ENCODE data around the gene EFCAB3. TPM values are rescaled to one million over a fixed set of nuclear protein-coding genes. Genes with fewer than 3 reads are reported as not detected.
"Not testable (repeated sequence)": the region's sequence is repeated elsewhere in the genome, so short reads cannot be mapped to it uniquely, and the experiment has no call there.

The EFCAB3 gene
- total RNA-seq, 1 donor from 2014 or later: not detected

- not testable (repeated sequence) for H3K27ac ChIP-seq (ENCODE audit: low read depth, low read length); H3K79me2 ChIP-seq (ENCODE audit: insufficient read depth, low read length); H3K27me3 ChIP-seq (ENCODE audit: insufficient read depth, low read length); H3K4me1 ChIP-seq (ENCODE audit: insufficient read depth, low read length); H3K4me3 ChIP-seq (ENCODE audit: insufficient read depth, low read depth, low read length); DNase-seq (ENCODE audit: low read depth); H3K36me3 ChIP-seq (ENCODE audit: insufficient read depth, low read length); H3K27me3 Mint-ChIP-seq (ENCODE audit: low read depth, unreplicated experiment); H3K27ac Mint-ChIP-seq (ENCODE audit: unreplicated experiment); H3K4me3 Mint-ChIP-seq (ENCODE audit: unreplicated experiment); H3K4me1 Mint-ChIP-seq (ENCODE audit: low read depth, unreplicated experiment); H4K20me1 ChIP-seq (ENCODE audit: insufficient read depth, low read length); H3K9me3 Mint-ChIP-seq (ENCODE audit: unreplicated experiment); H3K36me3 Mint-ChIP-seq (ENCODE audit: low read depth, unreplicated experiment); H3K9me3 ChIP-seq (ENCODE audit: insufficient read depth, low read depth, low read length); H2AFZ ChIP-seq (ENCODE audit: low read depth, low read length); H3K4me2 ChIP-seq (ENCODE audit: low read length); H3K9ac ChIP-seq (ENCODE audit: low read length)
- peak; percentile 5 for FAIRE-seq
These were observed 54.9 kb downstream of the EFCAB3 start for GRCh38 chr17:62435251-62435650.

- H3K36me3 Mint-ChIP-seq (ENCODE audit: low read depth, unreplicated experiment): not testable (repeated sequence)
These were observed 60.8 kb downstream of the EFCAB3 start for GRCh38 chr17:62441181-62441580.

GRCh38 chr17:62444063-62444462, 63.7 kb downstream of the EFCAB3 start:
- H3K27ac ChIP-seq (ENCODE audit: low read depth, low read length): no peak overlapping the region
- no peak overlapping the region for H3K27ac Mint-ChIP-seq (ENCODE audit: unreplicated experiment)
- no peak overlapping the region for H3K4me2 ChIP-seq (ENCODE audit: low read length)
- no peak for FAIRE-seq
- H3K79me2 ChIP-seq (ENCODE audit: insufficient read depth, low read length): no peaks in the 10 kb centered on the region
- no peak overlapping the region for H3K4me3 ChIP-seq (ENCODE audit: insufficient read depth, low read depth, low read length)
- H3K9ac ChIP-seq (ENCODE audit: low read length): no peak overlapping the region
- no peaks in the 10 kb centered on the region for H3K27me3 Mint-ChIP-seq (ENCODE audit: low read depth, unreplicated experiment)
- DNase-seq (ENCODE audit: low read depth): no peak
- H3K4me1 ChIP-seq (ENCODE audit: insufficient read depth, low read length): no peaks in the 10 kb centered on the region
- peaks cover 19% of the 10 kb centered on the region for H3K36me3 ChIP-seq (ENCODE audit: insufficient read depth, low read length)
- peaks cover 10% of the 10 kb centered on the region for H3K36me3 Mint-ChIP-seq (ENCODE audit: low read depth, unreplicated experiment)
- TF ChIP-seq CTCF (IDR thresholded peaks at IDR 0.05; ENCODE audit: insufficient read depth, low read depth, low read length) (no peak), EZH2 (IDR thresholded peaks at IDR 0.05; ENCODE audit: insufficient read depth, low read length) (no peak)
- no peaks in the 10 kb centered on the region for H3K27me3 ChIP-seq (ENCODE audit: insufficient read depth, low read length)
- H4K20me1 ChIP-seq (ENCODE audit: insufficient read depth, low read length): no peaks in the 10 kb centered on the region
- no peak overlapping the region for H3K4me3 Mint-ChIP-seq (ENCODE audit: unreplicated experiment)
- no peak overlapping the region for H2AFZ ChIP-seq (ENCODE audit: low read depth, low read length)
- no peaks in the 10 kb centered on the region for H3K4me1 Mint-ChIP-seq (ENCODE audit: low read depth, unreplicated experiment)
- no peaks in the 10 kb centered on the region for H3K9me3 ChIP-seq (ENCODE audit: insufficient read depth, low read depth, low read length)
- H3K9me3 Mint-ChIP-seq (ENCODE audit: unreplicated experiment): no peaks in the 10 kb centered on the region

More at GRCh38 chr17:62441181-62441580, 60.8 kb downstream of the EFCAB3 start:
- H3K9ac ChIP-seq (ENCODE audit: low read length); H3K79me2 ChIP-seq (ENCODE audit: insufficient read depth, low read length); H3K27me3 ChIP-seq (ENCODE audit: insufficient read depth, low read length); H3K9me3 Mint-ChIP-seq (ENCODE audit: unreplicated experiment); H3K27ac Mint-ChIP-seq (ENCODE audit: unreplicated experiment); H3K4me1 ChIP-seq (ENCODE audit: insufficient read depth, low read length); DNase-seq (ENCODE audit: low read depth); H3K4me1 Mint-ChIP-seq (ENCODE audit: low read depth, unreplicated experiment); H3K4me3 ChIP-seq (ENCODE audit: insufficient read depth, low read depth, low read length); H3K4me2 ChIP-seq (ENCODE audit: low read length); H4K20me1 ChIP-seq (ENCODE audit: insufficient read depth, low read length); H3K27ac ChIP-seq (ENCODE audit: low read depth, low read length); H3K9me3 ChIP-seq (ENCODE audit: insufficient read depth, low read depth, low read length); FAIRE-seq; H3K27me3 Mint-ChIP-seq (ENCODE audit: low read depth, unreplicated experiment); H3K4me3 Mint-ChIP-seq (ENCODE audit: unreplicated experiment); H2AFZ ChIP-seq (ENCODE audit: low read depth, low read length): not testable (repeated sequence)
- H3K36me3 ChIP-seq (ENCODE audit: insufficient read depth, low read length): peaks cover 14% of the 10 kb centered on the region

GRCh38 chr17:62445791-62446190, 65.4 kb downstream of the EFCAB3 start:
- H3K36me3 ChIP-seq (ENCODE audit: insufficient read depth, low read length): peaks cover 18% of the 10 kb centered on the region
- not testable (repeated sequence) for H3K27me3 ChIP-seq (ENCODE audit: insufficient read depth, low read length); H3K4me1 ChIP-seq (ENCODE audit: insufficient read depth, low read length); H3K4me3 Mint-ChIP-seq (ENCODE audit: unreplicated experiment); H3K4me3 ChIP-seq (ENCODE audit: insufficient read depth, low read depth, low read length); H2AFZ ChIP-seq (ENCODE audit: low read depth, low read length); H3K27ac ChIP-seq (ENCODE audit: low read depth, low read length); H3K9ac ChIP-seq (ENCODE audit: low read length); H3K9me3 ChIP-seq (ENCODE audit: insufficient read depth, low read depth, low read length); H3K4me1 Mint-ChIP-seq (ENCODE audit: low read depth, unreplicated experiment); H3K9me3 Mint-ChIP-seq (ENCODE audit: unreplicated experiment); FAIRE-seq; H3K27me3 Mint-ChIP-seq (ENCODE audit: low read depth, unreplicated experiment); H3K27ac Mint-ChIP-seq (ENCODE audit: unreplicated experiment); H3K4me2 ChIP-seq (ENCODE audit: low read length); DNase-seq (ENCODE audit: low read depth); H4K20me1 ChIP-seq (ENCODE audit: insufficient read depth, low read length); H3K79me2 ChIP-seq (ENCODE audit: insufficient read depth, low read length)
- peaks cover 12% of the 10 kb centered on the region for H3K36me3 Mint-ChIP-seq (ENCODE audit: low read depth, unreplicated experiment)

- not testable (repeated sequence) for H3K27ac Mint-ChIP-seq (ENCODE audit: unreplicated experiment); H3K27me3 ChIP-seq (ENCODE audit: insufficient read depth, low read length); H3K9me3 Mint-ChIP-seq (ENCODE audit: unreplicated experiment); H3K4me3 ChIP-seq (ENCODE audit: insufficient read depth, low read depth, low read length); H3K79me2 ChIP-seq (ENCODE audit: insufficient read depth, low read length); H3K9ac ChIP-seq (ENCODE audit: low read length); H4K20me1 ChIP-seq (ENCODE audit: insufficient read depth, low read length); H3K4me1 Mint-ChIP-seq (ENCODE audit: low read depth, unreplicated experiment); H3K4me2 ChIP-seq (ENCODE audit: low read length); H3K27me3 Mint-ChIP-seq (ENCODE audit: low read depth, unreplicated experiment); DNase-seq (ENCODE audit: low read depth); H2AFZ ChIP-seq (ENCODE audit: low read depth, low read length); H3K4me1 ChIP-seq (ENCODE audit: insufficient read depth, low read length); H3K9me3 ChIP-seq (ENCODE audit: insufficient read depth, low read depth, low read length); H3K27ac ChIP-seq (ENCODE audit: low read depth, low read length); FAIRE-seq; H3K36me3 Mint-ChIP-seq (ENCODE audit: low read depth, unreplicated experiment); H3K4me3 Mint-ChIP-seq (ENCODE audit: unreplicated experiment); H3K36me3 ChIP-seq (ENCODE audit: insufficient read depth, low read length)
These were observed 71.8 kb downstream of the EFCAB3 start for GRCh38 chr17:62452195-62452594.

Data from astrocyte (in vitro differentiated cells and primary cell).